ENCODE data around the gene SLC37A1.
A peak's percentile ranks its signal among the peaks of the same experiment; 100 is the strongest.
"Not testable (repeated sequence)": the region's sequence is repeated elsewhere in the genome, so short reads cannot be mapped to it uniquely, and the experiment has no call there.

The SLC37A1 gene

GRCh38 chr21:42594616-42595282 lies 81.1 kb downstream of the SLC37A1 start:
- DNase-seq (ENCODE audit: low read depth in 2 of 2): no peak

DNA sequence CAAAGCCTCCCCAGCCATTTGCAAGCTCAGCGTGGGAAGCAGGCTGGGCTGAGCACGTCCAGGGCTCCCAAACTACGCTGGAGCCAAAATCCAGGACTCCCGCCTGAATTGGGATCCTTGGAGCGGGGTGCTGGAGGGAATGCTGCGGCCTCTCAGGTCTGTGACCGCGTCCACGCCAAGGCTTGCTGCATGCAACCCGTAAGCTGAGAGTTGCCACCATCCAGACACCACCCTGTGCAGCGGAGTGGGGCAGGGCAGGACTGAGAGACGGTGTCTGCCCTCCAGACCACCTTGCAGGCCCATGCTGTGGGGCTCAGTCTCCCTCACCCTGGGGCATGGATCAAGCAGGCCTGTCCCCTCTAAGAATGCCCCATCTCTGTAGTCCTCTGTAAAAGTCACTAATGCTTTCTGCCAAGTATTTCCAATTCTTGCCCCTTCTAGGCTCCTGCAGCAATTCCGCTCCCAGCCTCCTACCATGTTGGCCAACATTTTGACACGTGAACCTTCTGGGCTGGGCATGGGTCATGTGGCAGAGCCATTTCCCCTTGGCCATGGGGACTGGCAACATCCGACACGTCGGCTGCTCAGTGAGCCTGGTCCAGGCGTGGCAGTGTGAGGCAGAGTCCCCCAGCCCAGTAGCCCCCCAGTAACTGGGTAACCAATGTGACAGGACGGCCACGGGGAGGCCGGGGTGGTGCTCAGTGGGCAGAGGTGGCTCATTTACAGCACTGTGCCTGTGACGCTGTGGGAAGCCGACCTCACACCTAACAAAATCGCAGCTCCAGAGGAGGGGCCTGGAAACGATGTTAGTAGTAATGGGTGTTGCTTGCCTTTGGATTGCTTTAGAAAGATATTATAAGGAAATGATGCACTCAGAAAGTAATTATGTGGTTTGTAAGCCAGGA lies 81.9 kb downstream of the SLC37A1 start:
- no peak for DNase-seq (ENCODE audit: low read depth in 2 of 2)

- DNase-seq (ENCODE audit: low read depth in 2 of 2): no peak
These were observed 83.0 kb downstream of the SLC37A1 start for GRCh38 chr21:42596657-42597056.

GRCh38 chr21:42597487-42598158 lies 84.0 kb downstream of the SLC37A1 start:
- DNase-seq (ENCODE audit: low read depth in 2 of 2): no peak

DNA sequence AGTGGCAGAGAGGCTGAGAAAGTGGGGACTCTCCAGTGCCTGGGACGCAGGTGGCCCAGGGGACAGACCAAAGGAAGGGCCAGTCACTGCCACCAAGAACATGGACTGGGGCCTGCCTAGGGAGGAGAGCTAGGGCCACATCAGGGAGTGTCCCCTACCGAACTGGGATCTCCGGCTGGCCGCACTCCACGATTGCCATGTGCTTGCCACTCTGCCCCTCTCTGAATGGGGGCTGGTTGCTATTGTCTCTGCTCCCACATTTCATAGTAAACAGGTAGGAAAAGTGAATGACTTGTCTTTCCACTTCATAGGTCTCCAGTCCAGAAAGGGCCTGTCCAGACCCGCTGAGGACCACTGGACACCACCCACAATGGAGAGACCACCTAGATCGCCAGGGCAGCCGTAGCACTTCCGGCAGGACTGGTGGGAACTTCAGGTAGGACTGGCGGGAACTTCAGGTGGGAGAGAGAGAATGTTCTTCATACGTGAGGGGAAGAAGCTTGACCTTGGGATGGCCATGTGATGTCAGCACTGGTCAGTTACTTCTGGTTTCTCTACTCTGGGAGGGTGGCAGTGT lies 84.6 kb downstream of the SLC37A1 start:
- DNase-seq (ENCODE audit: low read depth in 2 of 2): no peak

GRCh38 chr21:42599486-42599885 lies 85.8 kb downstream of the SLC37A1 start:
- DNase-seq (ENCODE audit: low read depth in 2 of 2): no peak

DNA sequence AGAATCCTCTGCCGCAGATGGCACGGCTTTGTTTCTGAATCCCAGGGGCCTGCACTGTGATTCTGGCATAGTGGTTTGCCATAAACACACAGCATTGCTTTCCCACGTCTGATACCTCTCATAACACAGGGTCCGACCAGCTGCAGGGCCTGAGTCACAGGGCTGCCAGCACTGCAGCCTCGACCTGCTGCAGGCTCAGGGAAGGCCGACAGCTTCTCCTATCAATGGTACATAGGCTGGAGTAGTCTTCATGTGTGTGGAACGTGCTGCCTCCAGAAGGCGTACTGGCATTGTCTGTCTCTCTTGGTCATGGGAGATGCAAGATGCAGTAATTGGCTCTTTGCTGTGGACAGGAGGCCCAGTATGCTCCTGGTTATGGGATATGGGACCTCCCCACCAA lies 86.3 kb downstream of the SLC37A1 start:
- DNase-seq (ENCODE audit: low read depth in 2 of 2): no peak

DNA sequence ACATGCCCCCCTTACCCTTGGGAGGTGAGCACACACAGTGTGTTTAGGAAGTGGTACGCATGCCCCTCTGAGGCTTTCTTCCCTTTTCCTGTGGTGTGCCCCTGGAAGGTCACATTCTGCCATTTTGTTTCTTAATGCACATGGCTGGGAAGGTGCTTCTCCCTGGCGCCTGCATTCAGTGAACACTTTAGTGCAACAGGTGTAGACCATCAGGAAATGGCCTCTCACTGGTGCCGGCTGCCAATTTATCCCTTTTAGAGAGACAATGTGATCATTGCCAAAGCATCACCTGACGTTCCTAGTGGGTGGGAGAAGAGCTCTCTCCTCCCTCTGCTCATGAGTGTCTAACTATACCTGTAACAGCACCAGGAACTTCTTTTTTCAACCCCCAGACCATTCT lies 88.0 kb downstream of the SLC37A1 start:
- DNase-seq (ENCODE audit: low read depth in 2 of 2): no peak

DNA sequence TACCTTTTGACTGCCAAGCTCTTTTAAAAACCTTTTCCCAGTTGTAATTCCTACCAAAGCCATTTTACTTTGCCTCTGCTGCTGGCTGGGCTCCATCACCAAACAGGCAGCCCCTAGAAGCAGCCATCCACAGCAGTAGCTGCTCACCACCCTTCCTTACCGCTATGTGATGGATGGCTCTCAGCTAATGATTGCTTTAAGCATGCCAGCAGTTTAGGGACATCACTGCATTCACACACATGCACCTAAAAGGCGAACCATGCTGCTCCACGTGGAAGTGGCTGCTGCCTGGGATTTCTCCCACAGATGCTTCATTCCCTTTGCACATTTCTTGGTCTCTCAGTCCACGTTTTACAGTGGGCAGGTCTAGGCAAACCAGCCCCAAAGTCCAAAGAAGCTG lies 93.5 kb downstream of the SLC37A1 start:
- no peak for DNase-seq (ENCODE audit: low read depth in 2 of 2)

GRCh38 chr21:42607525-42608102 lies 94.0 kb downstream of the SLC37A1 start:
- no peak for DNase-seq (ENCODE audit: low read depth in 2 of 2)

DNA sequence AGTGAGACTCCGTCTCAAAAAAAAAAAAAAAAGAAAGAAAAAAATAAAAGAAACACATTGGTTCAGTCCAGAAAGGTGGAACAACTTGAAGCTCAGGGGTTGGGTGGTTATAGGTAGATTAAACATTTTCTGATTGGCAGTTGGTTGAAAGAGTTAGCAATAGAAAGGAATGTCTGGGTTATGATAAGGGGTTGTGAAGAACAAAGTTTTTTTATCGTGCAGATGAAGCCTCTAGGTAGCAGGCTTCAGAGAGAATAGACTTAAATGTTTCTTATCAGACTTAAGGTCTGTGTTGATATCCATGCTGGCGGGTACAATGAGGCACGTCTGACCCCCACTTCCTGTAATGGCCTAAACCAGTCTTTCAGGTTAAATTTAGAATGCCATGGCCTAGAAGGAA lies 94.8 kb downstream of the SLC37A1 start:
- no peak for DNase-seq (ENCODE audit: low read depth in 2 of 2)

GRCh38 chr21:42609811-42610210 lies 96.2 kb downstream of the SLC37A1 start:
- DNase-seq (ENCODE audit: low read depth in 2 of 2): no peak

DNA sequence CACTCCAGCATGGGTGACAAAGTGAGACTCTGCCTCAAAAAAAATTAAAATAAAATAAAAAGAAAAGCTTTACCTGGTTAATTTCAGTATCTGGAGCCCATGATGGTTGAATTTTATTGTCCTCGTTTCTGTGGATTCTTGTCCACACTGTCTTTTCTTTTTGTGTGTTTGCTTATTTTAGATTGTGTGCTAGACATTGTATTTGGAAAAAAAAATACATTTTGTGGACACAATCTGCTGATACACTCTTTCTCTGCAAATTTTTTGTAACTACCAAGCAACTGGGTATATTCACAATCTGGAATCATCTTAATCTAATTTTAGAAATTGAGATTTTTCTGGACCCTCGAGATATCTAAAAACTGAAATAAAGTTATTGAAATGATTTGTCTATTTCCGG lies 98.2 kb downstream of the SLC37A1 start:
- DNase-seq (ENCODE audit: low read depth in 2 of 2): no peak

DNA sequence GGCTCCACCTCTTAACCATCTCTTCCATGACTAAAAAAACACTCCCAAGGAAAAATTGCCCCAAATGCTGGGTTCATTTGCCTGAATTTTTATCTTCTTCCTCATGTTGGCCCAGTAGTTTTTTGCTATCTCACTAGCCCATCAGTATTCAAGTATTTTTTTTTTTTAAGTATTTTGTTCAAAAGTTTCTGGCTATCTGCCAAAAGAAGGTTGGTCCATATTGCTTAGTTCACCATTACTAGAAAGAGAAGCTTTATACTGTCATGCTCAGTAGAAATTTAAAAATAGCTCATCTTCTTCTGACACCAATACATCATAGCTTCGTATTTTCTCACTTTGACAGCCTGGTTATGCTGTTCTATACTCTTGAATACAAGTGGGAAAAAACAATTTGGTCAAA lies 98.7 kb downstream of the SLC37A1 start:
- DNase-seq (ENCODE audit: low read depth in 2 of 2): no peak

GRCh38 chr21:42613756-42614155 lies 100.1 kb downstream of the SLC37A1 start:
- DNase-seq (ENCODE audit: low read depth in 2 of 2): no peak

DNA sequence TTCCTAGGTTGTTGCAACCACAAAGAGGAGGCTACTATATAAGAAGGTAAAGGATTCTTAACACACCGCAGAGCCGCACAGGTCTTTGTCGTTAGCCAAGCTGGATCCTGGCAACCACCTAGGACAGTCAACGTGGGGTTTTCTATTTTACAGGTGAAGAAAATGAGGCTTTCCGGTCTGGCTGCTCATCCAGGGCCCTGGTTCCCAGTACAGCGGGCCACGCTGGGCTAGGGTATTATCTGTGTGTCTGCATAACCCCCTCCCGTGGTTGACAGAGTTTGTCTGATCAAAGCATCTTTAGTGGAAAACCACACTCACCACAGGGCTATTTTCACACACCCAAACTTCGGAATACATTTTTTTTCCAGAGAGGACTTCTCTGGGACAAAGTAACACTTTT lies 100.7 kb downstream of the SLC37A1 start:
- peak in 1 of 2 donors; percentile 24 for DNase-seq (ENCODE audit: low read depth in 2 of 2)

DNA sequence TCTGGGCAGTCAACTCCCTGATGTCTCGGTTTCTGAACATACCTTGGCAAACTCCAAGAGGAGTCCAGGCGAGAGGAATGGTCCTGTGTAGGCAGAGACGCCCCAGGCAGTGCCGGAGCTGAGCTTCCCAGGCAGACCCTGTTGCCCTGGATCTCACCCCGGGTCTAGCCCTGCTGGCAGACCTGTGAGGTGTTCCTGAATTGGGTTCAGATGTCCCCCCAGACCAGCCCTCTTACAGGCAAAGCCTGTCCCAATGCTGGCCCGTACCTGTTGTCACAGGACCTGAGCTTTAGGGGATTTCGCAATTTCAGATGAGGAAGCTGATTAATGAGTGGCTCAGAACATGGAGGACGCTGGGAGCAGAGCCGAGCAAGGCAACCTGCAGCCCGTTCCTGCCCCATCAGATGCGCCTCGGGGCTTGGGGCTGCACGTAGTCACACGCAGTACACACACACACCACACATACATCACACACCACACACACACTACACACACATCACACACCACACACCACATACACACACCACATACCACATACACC lies 101.2 kb downstream of the SLC37A1 start:
- DNase-seq (ENCODE audit: low read depth in 2 of 2): no peak

- not testable (repeated sequence) for DNase-seq (ENCODE audit: low read depth in 2 of 2)
These were observed 101.7 kb downstream of the SLC37A1 start for GRCh38 chr21:42615377-42615776.

- no peak for DNase-seq (ENCODE audit: low read depth in 2 of 2)
These were observed 102.3 kb downstream of the SLC37A1 start for GRCh38 chr21:42615924-42616323.

- DNase-seq (ENCODE audit: low read depth in 2 of 2): no peak
These were observed 102.8 kb downstream of the SLC37A1 start for GRCh38 chr21:42616446-42616845.

- no peak for DNase-seq (ENCODE audit: low read depth in 2 of 2)
These were observed 103.3 kb downstream of the SLC37A1 start for GRCh38 chr21:42616941-42617340.

DNA sequence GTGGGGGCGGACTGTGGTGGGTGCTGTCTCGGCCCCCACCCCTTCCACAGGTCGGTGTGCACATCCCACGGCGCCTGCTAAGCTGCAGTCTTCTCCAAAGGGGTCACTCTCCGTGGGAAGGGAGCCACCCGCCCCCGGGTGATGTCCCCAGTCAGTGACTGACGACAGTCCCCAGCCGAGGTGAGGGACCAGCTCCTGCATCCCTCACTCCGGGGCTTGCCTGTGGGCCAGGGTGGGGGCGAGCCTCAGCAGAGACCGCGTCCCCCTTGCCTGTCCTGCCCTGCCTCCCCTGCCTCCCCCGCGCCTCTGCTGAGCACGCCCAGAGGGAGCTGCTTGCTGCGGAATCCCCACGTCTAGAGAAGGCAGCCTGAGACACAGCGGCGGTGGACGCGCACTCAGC lies 103.8 kb downstream of the SLC37A1 start:
- DNase-seq (ENCODE audit: low read depth in 2 of 2): no peak

Measured in stimulated activated CD8-positive, alpha-beta memory T cell treated with anti-CD3 and anti-CD28 coated beads, Interleukin-7, amount 100 ng/mL, for 1 hour (primary cell).